GM10248 (cell line): Measurements from ENCODE around the gene EFCAB7.

ENCODE experiments used
- CTCF ChIA-PET: fragments of 300-600 bp; sonication (Branson Sonifier 250); formaldehyde crosslinking; extraction: SDS; loops from one replicate; lab custom pipeline; 2021; ENCODE audit warnings: antibody characterized with exemption; lab: Yijun Ruan, JAX
- POLR2A ChIA-PET: fragments of 350-650 bp; sonication (Branson Sonifier 250); formaldehyde crosslinking; extraction: SDS; loops from one replicate; lab custom pipeline; 2020; ENCODE audit warnings: antibody characterized with exemption; lab: Yijun Ruan, JAX
- DNase-seq: peaks from one replicate; pipeline ENCODE4 v3.0.0; 2012; ENCODE audit errors: extremely low spot score
- CTCF ChIP-seq: IDR thresholded peaks from 2 replicates; pipeline ENCODE4 v1.5.1; 2012; ENCODE audit warnings: mild to moderate bottlenecking, low read depth; ENCODE audit errors: extremely low read depth, missing control alignments, control extremely low read depth

EFCAB7 gene

GRCh38 chr1:63595435-63595834 is 72.1 kb downstream of the EFCAB7 start:
- CTCF ChIA-PET = interaction anchor here (1.2 kb wide), 1 partner anchor 19 kb away, joined by 3 read pairs; no protein-coding TSS in a partner anchor

GRCh38 chr1:63599799-63600198 is 76.5 kb downstream of the EFCAB7 start:
- no peak for TF ChIP-seq CTCF
- POLR2A ChIA-PET = no interaction called here
- CTCF ChIA-PET = no interaction called here
- DNase-seq = no peak

More at GRCh38 chr1:63595435-63595834, 72.1 kb downstream of the EFCAB7 start:
- no peak for TF ChIP-seq CTCF
- POLR2A ChIA-PET = no interaction called here
- DNase-seq = no peak

- no peak for DNase-seq
- ChIA-PET POLR2A (no interaction called here), CTCF (no interaction called here)
- no peak for TF ChIP-seq CTCF
Measured at GRCh38 chr1:63600248-63600647, 76.9 kb downstream of the EFCAB7 start.

GRCh38 chr1:63601061-63601460 is 77.7 kb downstream of the EFCAB7 start:
- POLR2A ChIA-PET = no interaction called here
- no peak for TF ChIP-seq CTCF
- DNase-seq = no peak
- CTCF ChIA-PET = interaction anchor here (1.3 to 1.8 kb wide), 2 partner anchors 25 to 27 kb away, joined by 4 to 5 read pairs; no protein-coding TSS in a partner anchor

- POLR2A ChIA-PET = no interaction called here
Measured at GRCh38 chr1:63601463-63601862, 78.1 kb downstream of the EFCAB7 start.

GRCh38 chr1:63601912-63602311 is 78.6 kb downstream of the EFCAB7 start:
- ChIA-PET CTCF (interaction anchor here (1.2 to 1.9 kb wide), 5 partner anchors 9 to 33 kb away, joined by 3 to 5 read pairs (median 4); partner anchors contain the start of gene PGM1), POLR2A (no interaction called here)
- no peak for TF ChIP-seq CTCF

More at GRCh38 chr1:63601463-63601862, 78.1 kb downstream of the EFCAB7 start:
- CTCF ChIA-PET = interaction anchor here (1.2 to 1.8 kb wide), 4 partner anchors 15 to 34 kb away, joined by 3 to 5 read pairs (median 4); no protein-coding TSS in a partner anchor
- no peak for DNase-seq
- no peak for TF ChIP-seq CTCF

More at GRCh38 chr1:63601912-63602311, 78.6 kb downstream of the EFCAB7 start:
- DNase-seq = no peak
